Measurements from ENCODE around the gene EGFL8. TPM values are rescaled to one million over a fixed set of nuclear protein-coding genes. Genes with fewer than 3 reads are reported as not detected.

EGFL8 gene
- total and polyA plus RNA-seq, 9 of the 15 experiments (the other 6 are each of a cell fraction or from before 2014, with no cell fraction given) = 2.2 to 47.4 (median 14.2) TPM

- no peak for TF ChIP-seq CHAMP1 (IDR thresholded peaks at IDR 0.05)
- no peak for TF ChIP-seq BACH1 (tag; IDR thresholded peaks at IDR 0.05)
- TF ChIP-seq ZNF444 (CRISPR knock-in tag; IDR thresholded peaks at IDR 0.05) = no peak
- no peak for TF ChIP-seq GTF2F1 (IDR thresholded peaks at IDR 0.05; ENCODE audit: low read depth, low read length)
- TF ChIP-seq HDAC3 (IDR thresholded peaks at IDR 0.05; ENCODE audit: borderline replicate concordance, partially characterized antibody) = no peak
- TF ChIP-seq ZKSCAN3 (CRISPR knock-in tag; IDR thresholded peaks at IDR 0.05) = no peak
- TF ChIP-seq ZNF639 (CRISPR knock-in tag; conservative IDR thresholded peaks at IDR 0.05 in 1 of 2, IDR thresholded peaks at IDR 0.05 in 1 of 2) = no peak
- no peak for TF ChIP-seq XRCC3 (IDR thresholded peaks at IDR 0.05)
- TF ChIP-seq ZEB2 (IDR thresholded peaks at IDR 0.05) = peak; percentile 56; the same call in 1 of the 2 replicates
- no peak for TF ChIP-seq ZNF592 (IDR thresholded peaks at IDR 0.05)
- no peak for TF ChIP-seq ZNF699 (CRISPR knock-in tag; IDR thresholded peaks at IDR 0.05; ENCODE audit: insufficient replicate concordance)
- TF ChIP-seq TAL1 (IDR thresholded peaks at IDR 0.05) = no peak
- no peak for TF ChIP-seq SREBF1 (IDR thresholded peaks at IDR 0.05; ENCODE audit: borderline replicate concordance, low read depth, low read length)
- TF ChIP-seq HIVEP1 (CRISPR knock-in tag; IDR thresholded peaks at IDR 0.05) = no peak
- no peak for TF ChIP-seq MTF1 (CRISPR knock-in tag; IDR thresholded peaks at IDR 0.05; ENCODE audit: borderline replicate concordance)
- peak; percentile 73; the same call in 1 of the 2 replicates for TF ChIP-seq ZNF197 (CRISPR knock-in tag; IDR thresholded peaks at IDR 0.05; ENCODE audit: low read depth)
- no peak for TF ChIP-seq ATF6 (CRISPR knock-in tag; IDR thresholded peaks at IDR 0.05)
These were observed 34.9 kb upstream of the EGFL8 start (continued) for GRCh38 chr6:32129297-32130088.

All from K562 (cell line).